Right lobe of liver (tissue), 4 donors: Measurements from ENCODE around the gene GPC5.

ENCODE experiments used
- POLR2A ChIP-seq: fragments of 450-650 bp; IDR thresholded peaks from one replicate; pipeline ENCODE4 v1.6.1; 2017; ENCODE audit warnings: antibody characterized with exemption, mild to moderate bottlenecking
- TF ChIP-seq, protein P1 (sequence below), 4 donors: fragments of 200-600 bp in 3 of 4; fragments of 450-650 bp in 1 of 4; IDR thresholded peaks; one replicate each; pipeline versions ENCODE4 v1.5.1 to v1.8.0; 2016 to 2022; ENCODE audit warnings: antibody characterized with exemption in 4 of 4, mild to moderate bottlenecking in 2 of 4
- donor health status: DM: no; HTN: no; CAD: no.
- donor health status: DM: no; HTN: no; CAD: no.
- donor health status: DM: no; HTN: yes; CAD: no.

DNA sequence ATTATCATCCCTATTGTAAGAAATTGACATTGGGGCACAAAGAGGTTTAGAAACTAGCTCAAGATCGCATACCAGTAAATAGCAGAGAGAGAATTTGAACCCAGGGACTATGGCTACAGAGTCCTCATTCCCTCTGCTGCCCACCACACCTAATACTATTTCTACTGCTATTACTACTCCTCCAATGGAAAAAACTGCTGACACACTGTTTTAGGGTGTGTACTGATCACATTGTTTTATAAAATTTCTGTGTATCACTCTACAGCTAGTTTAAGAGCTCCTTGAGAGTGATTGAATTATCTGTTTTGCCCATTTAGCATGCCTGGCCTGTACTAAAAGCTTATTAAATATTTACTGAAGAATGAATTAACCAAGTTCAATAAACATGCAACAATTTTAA is 552.4 kb downstream of the GPC5 start:
- TF ChIP-seq POLR2A, result no peak
- TF ChIP-seq, protein P1, sequence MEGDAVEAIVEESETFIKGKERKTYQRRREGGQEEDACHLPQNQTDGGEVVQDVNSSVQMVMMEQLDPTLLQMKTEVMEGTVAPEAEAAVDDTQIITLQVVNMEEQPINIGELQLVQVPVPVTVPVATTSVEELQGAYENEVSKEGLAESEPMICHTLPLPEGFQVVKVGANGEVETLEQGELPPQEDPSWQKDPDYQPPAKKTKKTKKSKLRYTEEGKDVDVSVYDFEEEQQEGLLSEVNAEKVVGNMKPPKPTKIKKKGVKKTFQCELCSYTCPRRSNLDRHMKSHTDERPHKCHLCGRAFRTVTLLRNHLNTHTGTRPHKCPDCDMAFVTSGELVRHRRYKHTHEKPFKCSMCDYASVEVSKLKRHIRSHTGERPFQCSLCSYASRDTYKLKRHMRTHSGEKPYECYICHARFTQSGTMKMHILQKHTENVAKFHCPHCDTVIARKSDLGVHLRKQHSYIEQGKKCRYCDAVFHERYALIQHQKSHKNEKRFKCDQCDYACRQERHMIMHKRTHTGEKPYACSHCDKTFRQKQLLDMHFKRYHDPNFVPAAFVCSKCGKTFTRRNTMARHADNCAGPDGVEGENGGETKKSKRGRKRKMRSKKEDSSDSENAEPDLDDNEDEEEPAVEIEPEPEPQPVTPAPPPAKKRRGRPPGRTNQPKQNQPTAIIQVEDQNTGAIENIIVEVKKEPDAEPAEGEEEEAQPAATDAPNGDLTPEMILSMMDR (IDR thresholded peaks at IDR 0.05), result no peak
